SK-N-SH treated with all-trans-retinoic acid at 6 μM for 48 hours (cell line): ENCODE results near the gene PLXNA4.

Experiments
- ATAC-seq: fragments of 200-7000 bp; cut with Tn5 transposase; 3 replicates; pipeline ENCODE4 v1.9.1; 2020; ENCODE audit warnings: mild to moderate bottlenecking, moderate library complexity
- ARNTL ChIP-seq: fragments of 450-650 bp; formaldehyde crosslinking; IDR thresholded peaks from 2 replicates; pipeline ENCODE4 v1.5.0; 2020; ENCODE audit warnings: low read depth, mild to moderate bottlenecking, moderate library complexity, borderline replicate concordance
- BACH2 ChIP-seq: fragments of 250-450 bp; sonication (Bioruptor Pico); IDR thresholded peaks from 2 replicates; pipeline ENCODE4 v1.9.0; 2021; ENCODE audit warnings: mild to moderate bottlenecking, borderline replicate concordance
- CSDC2 ChIP-seq: fragments of 250-450 bp; sonication (Bioruptor Pico); IDR thresholded peaks from 2 replicates; pipeline ENCODE4 v1.5.0; 2020; ENCODE audit warnings: mild to moderate bottlenecking, moderate library complexity
- ESRRG ChIP-seq: fragments of 250-450 bp; sonication (Bioruptor Pico); IDR thresholded peaks from 2 replicates; pipeline ENCODE4 v1.6.1; 2021; ENCODE audit warnings: mild to moderate bottlenecking
- GLIS3 ChIP-seq: fragments of 250-450 bp; sonication (Bioruptor Pico); IDR thresholded peaks from 2 replicates; pipeline ENCODE4 v1.5.0; 2020; ENCODE audit warnings: mild to moderate bottlenecking, moderate library complexity
- ISL1 ChIP-seq: fragments of 250-450 bp; sonication (Bioruptor Pico); IDR thresholded peaks from 2 replicates; pipeline ENCODE4 v2.1.2; 2022; ENCODE audit warnings: mild to moderate bottlenecking, moderate library complexity
- OSR1 ChIP-seq: fragments of 250-450 bp; sonication (Bioruptor Pico); IDR thresholded peaks from 2 replicates; pipeline ENCODE4 v1.8.0; 2022; ENCODE audit warnings: moderate library complexity, mild to moderate bottlenecking, inconsistent platforms
- POU6F1 ChIP-seq: fragments of 250-450 bp; sonication (Bioruptor Pico); IDR thresholded peaks from 2 replicates; pipeline ENCODE4 v1.8.0; 2021; ENCODE audit warnings: low read depth, mild to moderate bottlenecking, moderate library complexity, borderline replicate concordance
- PPARA ChIP-seq: fragments of 250-450 bp; sonication (Bioruptor Pico); IDR thresholded peaks from 2 replicates; pipeline ENCODE4 v1.5.0; 2020; ENCODE audit warnings: mild to moderate bottlenecking, borderline replicate concordance
- RARB ChIP-seq: fragments of 250-450 bp; sonication (Bioruptor Pico); IDR thresholded peaks from 2 replicates; pipeline ENCODE4 v1.8.0; 2021; ENCODE audit warnings: mild to moderate bottlenecking, moderate library complexity
- SNAI2 ChIP-seq: fragments of 250-450 bp; sonication (Bioruptor Pico); IDR thresholded peaks from 2 replicates; pipeline ENCODE4 v1.5.0; 2020; ENCODE audit warnings: mild to moderate bottlenecking, moderate library complexity
- TCF4 ChIP-seq: fragments of 250-450 bp; sonication (Bioruptor Pico); IDR thresholded peaks from 2 replicates; pipeline ENCODE4 v1.8.0; 2021; ENCODE audit warnings: mild to moderate bottlenecking, moderate library complexity, borderline replicate concordance
- TOX ChIP-seq: fragments of 250-450 bp; sonication (Bioruptor Pico); IDR thresholded peaks from 2 replicates; pipeline ENCODE4 v1.8.0; 2021; ENCODE audit warnings: mild to moderate bottlenecking, moderate library complexity, borderline replicate concordance
- TSHZ2 ChIP-seq: fragments of 250-450 bp; sonication (Bioruptor Pico); IDR thresholded peaks from 2 replicates; pipeline ENCODE4 v1.5.0; 2020; ENCODE audit warnings: mild to moderate bottlenecking, moderate library complexity
- ZC3H10 ChIP-seq: fragments of 250-450 bp; sonication (Bioruptor Pico); IDR thresholded peaks from 2 replicates; pipeline ENCODE4 v1.5.1; 2021; ENCODE audit warnings: mild to moderate bottlenecking, moderate library complexity
- ZFP3 ChIP-seq: fragments of 250-450 bp; sonication (Bioruptor Pico); IDR thresholded peaks from 2 replicates; pipeline ENCODE4 v1.5.0; 2020; ENCODE audit warnings: mild to moderate bottlenecking, moderate library complexity
- ZFP30 ChIP-seq: fragments of 450-650 bp; formaldehyde crosslinking; IDR thresholded peaks from 2 replicates; pipeline ENCODE4 v1.5.0; 2022; ENCODE audit warnings: mild to moderate bottlenecking, moderate library complexity
- ZNF565 ChIP-seq: fragments of 450-650 bp; formaldehyde crosslinking; conservative IDR thresholded peaks from 2 replicates; pipeline ENCODE4 v1.5.0; 2020; ENCODE audit warnings: low read depth, mild to moderate bottlenecking, moderate library complexity
- ZNF70 ChIP-seq: fragments of 450-650 bp; formaldehyde crosslinking; IDR thresholded peaks from 2 replicates; pipeline ENCODE4 v1.5.0; 2020; ENCODE audit warnings: mild to moderate bottlenecking, moderate library complexity
- ZNF8 ChIP-seq: fragments of 450-650 bp; formaldehyde crosslinking; IDR thresholded peaks from 2 replicates; pipeline ENCODE4 v1.5.0; 2020; ENCODE audit warnings: mild to moderate bottlenecking, moderate library complexity
- TF ChIP-seq, protein P1 (sequence below): fragments of 250-450 bp; sonication (Bioruptor Pico); IDR thresholded peaks from 2 replicates; pipeline ENCODE4 v1.5.1; 2021; ENCODE audit warnings: mild to moderate bottlenecking, moderate library complexity

Gene PLXNA4

DNA sequence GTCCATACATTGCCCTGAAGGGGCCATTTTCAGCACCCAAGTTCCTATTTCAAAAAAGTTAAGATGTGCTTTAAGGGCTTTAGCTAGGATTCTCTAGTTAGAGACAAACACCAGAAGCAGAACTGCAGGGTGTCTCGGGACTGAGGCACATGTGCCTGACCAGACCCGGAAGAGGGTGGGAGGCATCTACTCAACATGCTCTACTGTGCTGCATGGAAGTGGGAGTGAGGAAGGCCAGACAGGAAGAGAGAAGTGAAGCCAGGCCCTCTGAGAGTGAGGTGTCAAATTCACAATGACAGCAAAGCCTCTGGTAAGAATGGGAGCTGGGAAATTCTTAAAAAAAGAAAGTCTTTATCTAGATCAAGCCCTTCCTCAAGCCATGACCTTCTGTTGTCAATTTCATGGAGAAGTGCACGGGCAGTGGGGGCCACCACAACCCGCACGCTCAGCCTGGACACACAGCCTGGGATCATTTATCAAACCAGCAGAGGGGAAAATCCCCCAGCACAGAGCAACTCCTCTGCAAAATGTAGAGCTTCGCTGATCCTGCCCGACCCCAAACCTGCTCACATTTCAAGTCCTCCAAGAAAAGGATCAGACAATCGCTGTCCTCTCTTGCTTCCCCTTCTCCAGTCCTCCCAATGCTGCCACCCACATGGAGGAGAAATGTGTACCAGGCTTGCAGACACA lies 38.7 kb downstream of the PLXNA4 start (continued):
- no peak for TF ChIP-seq TSHZ2
- TF ChIP-seq ISL1 (CRISPR knock-in tag) = no peak
- no peak for TF ChIP-seq CSDC2 (CRISPR knock-in tag)

DNA sequence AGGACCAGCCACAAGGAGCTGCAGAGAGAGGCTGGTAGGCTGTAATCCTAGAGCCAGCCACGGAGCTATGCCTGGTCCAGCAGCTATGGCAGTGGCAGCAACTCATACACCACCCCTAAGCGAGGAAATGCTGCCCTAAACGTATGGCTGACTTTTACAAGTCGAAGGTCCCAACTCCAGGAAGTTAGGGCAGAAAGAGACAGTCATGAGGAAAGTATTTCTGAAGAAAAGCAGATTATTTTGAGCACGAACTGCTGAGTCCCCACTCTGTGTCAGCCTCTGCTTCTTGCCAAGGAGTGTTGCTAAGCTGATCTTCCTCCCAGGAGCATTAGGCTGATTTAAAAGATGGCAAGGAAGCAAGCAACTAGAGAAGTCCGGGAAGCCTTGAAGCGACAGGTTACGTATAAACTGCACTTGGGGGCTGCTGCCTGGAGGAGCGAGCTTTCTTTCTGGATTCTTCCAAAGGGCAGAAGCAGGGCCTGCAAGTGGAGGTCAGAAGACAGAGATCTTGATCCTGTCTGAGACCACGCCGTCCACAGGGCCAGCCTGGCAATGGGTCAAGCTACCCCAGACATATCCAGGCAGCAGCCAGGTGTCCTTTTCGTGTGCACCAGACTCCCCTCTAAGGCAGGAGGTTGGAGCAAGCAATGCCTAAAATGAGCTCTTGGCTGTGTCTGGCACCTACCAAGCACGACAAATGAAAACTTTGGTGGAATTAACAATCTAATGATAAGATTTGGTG lies 39.4 kb downstream of the PLXNA4 start:
- ATAC-seq = peak; percentile 86
- TF ChIP-seq TOX (CRISPR knock-in tag) (no peak), GLIS3 (CRISPR knock-in tag) (no peak), POU6F1 (CRISPR knock-in tag) (no peak), TCF4 (CRISPR knock-in tag) (no peak), ZNF8 (CRISPR knock-in tag) (no peak), ZNF70 (CRISPR knock-in tag) (no peak), ZNF565 (CRISPR knock-in tag) (no peak), ZC3H10 (CRISPR knock-in tag) (no peak)
- TF ChIP-seq, protein P1, sequence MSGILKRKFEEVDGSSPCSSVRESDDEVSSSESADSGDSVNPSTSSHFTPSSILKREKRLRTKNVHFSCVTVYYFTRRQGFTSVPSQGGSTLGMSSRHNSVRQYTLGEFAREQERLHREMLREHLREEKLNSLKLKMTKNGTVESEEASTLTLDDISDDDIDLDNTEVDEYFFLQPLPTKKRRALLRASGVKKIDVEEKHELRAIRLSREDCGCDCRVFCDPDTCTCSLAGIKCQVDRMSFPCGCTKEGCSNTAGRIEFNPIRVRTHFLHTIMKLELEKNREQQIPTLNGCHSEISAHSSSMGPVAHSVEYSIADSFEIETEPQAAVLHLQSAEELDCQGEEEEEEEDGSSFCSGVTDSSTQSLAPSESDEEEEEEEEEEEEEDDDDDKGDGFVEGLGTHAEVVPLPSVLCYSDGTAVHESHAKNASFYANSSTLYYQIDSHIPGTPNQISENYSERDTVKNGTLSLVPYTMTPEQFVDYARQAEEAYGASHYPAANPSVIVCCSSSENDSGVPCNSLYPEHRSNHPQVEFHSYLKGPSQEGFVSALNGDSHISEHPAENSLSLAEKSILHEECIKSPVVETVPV (CRISPR knock-in tag) = no peak

DNA sequence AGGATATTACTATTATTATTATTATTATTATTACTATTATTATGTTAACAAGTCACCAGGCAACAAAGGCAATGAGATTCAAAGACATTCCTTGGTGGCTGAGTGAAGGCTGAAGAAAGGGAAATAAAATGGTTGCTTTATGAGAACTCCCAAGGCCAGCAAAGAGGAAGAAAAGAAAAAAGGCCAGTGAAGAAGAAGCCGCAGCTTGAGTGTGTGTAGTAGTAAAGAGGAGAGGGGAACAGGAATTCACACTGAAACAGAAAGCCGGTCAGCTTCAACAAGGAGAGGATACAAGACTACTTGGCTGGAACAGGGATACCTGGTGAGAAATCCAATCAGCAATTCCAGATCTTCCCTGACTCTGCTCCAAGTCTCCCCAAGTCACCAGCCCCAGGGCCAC lies 42.4 kb downstream of the PLXNA4 start:
- TF ChIP-seq CSDC2 (CRISPR knock-in tag) (no peak), RARB (CRISPR knock-in tag) (no peak), POU6F1 (CRISPR knock-in tag) (no peak), TOX (CRISPR knock-in tag) (no peak), ZFP30 (CRISPR knock-in tag) (no peak), OSR1 (CRISPR knock-in tag) (no peak), TCF4 (CRISPR knock-in tag) (no peak), ZNF70 (CRISPR knock-in tag) (no peak), ISL1 (CRISPR knock-in tag) (no peak), ZNF8 (CRISPR knock-in tag) (no peak), ZFP3 (CRISPR knock-in tag) (no peak), BACH2 (CRISPR knock-in tag) (no peak)
- ATAC-seq = no peak

DNA sequence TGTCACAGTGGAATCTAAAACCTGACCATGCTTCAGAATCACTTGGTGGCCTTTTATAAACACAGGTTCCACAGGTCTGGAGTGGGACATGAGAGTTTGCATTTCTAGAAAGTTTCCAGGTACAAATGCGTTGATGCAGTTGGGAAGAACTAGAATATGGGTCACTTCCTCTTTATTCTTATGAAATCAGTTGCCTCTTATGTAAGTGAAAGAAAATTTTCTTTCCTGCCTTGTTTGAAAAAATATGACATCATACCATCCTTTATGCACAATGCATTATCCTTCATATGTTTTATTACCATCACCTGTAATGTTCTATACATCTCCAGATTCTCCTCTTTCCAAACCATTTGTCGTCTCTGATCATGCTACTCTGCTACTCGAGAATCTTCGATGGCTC lies 44.0 kb downstream of the PLXNA4 start:
- ATAC-seq = no peak
- TF ChIP-seq TOX (CRISPR knock-in tag) = no peak
- no peak for TF ChIP-seq RARB (CRISPR knock-in tag)
- no peak for TF ChIP-seq ARNTL (CRISPR knock-in tag)
- TF ChIP-seq PPARA (CRISPR knock-in tag) = no peak
- TF ChIP-seq SNAI2 (CRISPR knock-in tag) = no peak
- no peak for TF ChIP-seq ZFP3 (CRISPR knock-in tag)
- no peak for TF ChIP-seq TSHZ2
- no peak for TF ChIP-seq ZC3H10 (CRISPR knock-in tag)
- no peak for TF ChIP-seq POU6F1 (CRISPR knock-in tag)
- no peak for TF ChIP-seq ESRRG
- no peak for TF ChIP-seq BACH2 (CRISPR knock-in tag)
